Putamen (tissue), 1 donor: ENCODE measurements around the gene DCDC2C.

ENCODE experiments used
- DNase-seq: peaks from one replicate; pipeline ENCODE4 v3.0.0-alpha.2; 2016; ENCODE audit warnings: low spot score

The DCDC2C gene

DNA sequence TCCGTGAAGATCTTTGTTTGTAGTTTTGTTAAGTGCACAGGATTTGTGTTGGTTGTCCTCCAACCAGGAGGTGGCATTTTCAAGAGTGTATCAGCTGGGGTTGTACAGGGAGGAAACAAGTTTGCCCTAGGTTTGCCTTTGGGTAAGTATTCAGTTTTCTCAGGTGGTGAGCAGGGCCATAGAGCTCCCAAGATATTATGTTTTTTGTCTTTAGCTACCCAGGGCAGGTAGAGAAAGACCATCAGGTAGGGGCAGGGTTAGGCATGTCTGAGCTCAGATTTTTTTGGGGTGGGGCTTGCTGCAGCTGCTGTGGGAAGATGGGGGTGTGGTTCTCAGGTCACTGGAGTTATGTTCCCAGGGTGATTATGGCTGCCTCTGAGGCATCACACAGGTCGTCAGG, 191.6 kb downstream of the DCDC2C start:
- no peak for DNase-seq
